GM12878 (cell line): ENCODE results near the gene TMEM63C. TPM values are rescaled to one million over a fixed set of nuclear protein-coding genes. Genes with fewer than 3 reads are reported as not detected.

Experiments used
- ATAC-seq: fragments of 200-7000 bp; cut with Tn5 transposase; 3 replicates; pipeline ENCODE4 v1.9.1; 2020; ENCODE audit warnings: mild to moderate bottlenecking, moderate library complexity
- BruUV-seq: library from RNA; stranded (reverse); fragments of 400-500 nt; replicated peaks from 2 replicates; lab custom pipeline; 2021; lab: Mats Ljungman, UMichigan
- CTCF ChIA-PET: fragments of 300-600 bp; sonication (Branson Sonifier 250); formaldehyde crosslinking; extraction: SDS; loops from one replicate; lab custom pipeline; 2021; ENCODE audit warnings: inconsistent platforms; lab: Yijun Ruan, JAX
- POLR2A ChIA-PET: fragments of 350-600 bp; formaldehyde crosslinking; extraction: SDS; loops from one replicate; lab custom pipeline; 2021; ENCODE audit warnings: inconsistent platforms; lab: Charles Lee
- RAD21 ChIA-PET: fragments of 300-600 bp; sonication (Branson Sonifier 250); formaldehyde crosslinking; loops from one replicate; lab custom pipeline; 2023; ENCODE audit warnings: antibody characterized with exemption; ENCODE audit not compliant: unreplicated experiment; lab: Charles Lee
- SMC1A ChIA-PET: fragments of 300-600 bp; sonication (Branson Sonifier 250); formaldehyde crosslinking; loops from one replicate; lab custom pipeline; 2023; ENCODE audit not compliant: unreplicated experiment, uncharacterized antibody; lab: Charles Lee
- DNase-seq: peaks from one replicate; pipeline ENCODE4 v3.0.0-alpha.2; 2011; ENCODE audit warnings: low read depth, low spot score
- FAIRE-seq: peaks from 3 replicates; lab custom pipeline; 2011; peaks lifted over from hg19 to GRCh38; lab: Jason Lieb, UNC
- H2AFZ ChIP-seq: 2 replicates; pipeline ENCODE4 v1.6.0; 2011; ENCODE audit warnings: low read depth, low read length, control low read depth; ENCODE audit not compliant: control insufficient read depth
- H3K27ac ChIP-seq: 2 replicates; pipeline ENCODE4 v1.5.1; 2011; ENCODE audit warnings: control low read depth; ENCODE audit not compliant: control insufficient read depth, insufficient read depth
- H3K27me3 ChIP-seq, 2 experiments: replicated peaks in 1 of 2; 2 replicates each; pipeline versions ENCODE4 v1.6.0 to v1.6.1; 2011; ENCODE audit warnings: low read length in 1 of 2; ENCODE audit not compliant: control insufficient read depth in 2 of 2, insufficient read depth in 2 of 2
- H3K36me3 ChIP-seq, 2 experiments: 2 replicates each; pipeline ENCODE4 v1.5.1; 2011; ENCODE audit warnings: low read length in 1 of 2; ENCODE audit not compliant: control insufficient read depth in 2 of 2, insufficient read depth in 2 of 2
- H3K4me1 ChIP-seq: 2 replicates; pipeline ENCODE4 v1.6.1; 2011; ENCODE audit warnings: mild to moderate bottlenecking, low read length, moderate library complexity, mixed read lengths; ENCODE audit not compliant: control insufficient read depth, insufficient read depth
- H3K4me2 ChIP-seq: 2 replicates; pipeline ENCODE4 v1.6.0; 2011; ENCODE audit warnings: control low read depth; ENCODE audit not compliant: control insufficient read depth, insufficient read depth
- H3K4me3 ChIP-seq: fragments of 200-600 bp; sonication (generic); 2 replicates; pipeline ENCODE4 v1.5.1; 2016
- H3K79me2 ChIP-seq: 2 replicates; pipeline ENCODE4 v1.6.0; 2011; ENCODE audit warnings: low read length; ENCODE audit not compliant: control insufficient read depth, insufficient read depth
- H3K9ac ChIP-seq: 2 replicates; pipeline ENCODE4 v1.8.0; 2011; ENCODE audit warnings: low read length, control low read depth, mixed read lengths; ENCODE audit not compliant: control insufficient read depth, insufficient read depth
- H3K9me3 ChIP-seq: replicated peaks from 3 replicates; pipeline ENCODE4 v1.5.1; 2011; ENCODE audit warnings: mild to moderate bottlenecking, low read length; ENCODE audit not compliant: control insufficient read depth, insufficient read depth
- H4K20me1 ChIP-seq: 2 replicates; pipeline ENCODE4 v1.6.0; 2011; ENCODE audit not compliant: control insufficient read depth, insufficient read depth
- BCL11A ChIP-seq: IDR thresholded peaks from 2 replicates; pipeline ENCODE4 v1.6.1; 2011; ENCODE audit warnings: low read depth, low read length
- ESRRA ChIP-seq: IDR thresholded peaks from 2 replicates; pipeline ENCODE4 v1.6.1; 2012; ENCODE audit warnings: mild to moderate bottlenecking, low read length, improper control_type of control experiment
- NKRF ChIP-seq: fragments of 450-650 bp; conservative IDR thresholded peaks from 2 replicates; pipeline ENCODE4 v1.6.1; 2017; ENCODE audit warnings: mild to moderate bottlenecking, moderate library complexity
- PAX8 ChIP-seq: fragments of 450-650 bp; IDR thresholded peaks from 2 replicates; pipeline ENCODE4 v1.6.1; 2017; ENCODE audit warnings: mild to moderate bottlenecking, moderate library complexity
- RELB ChIP-seq: fragments of 450-650 bp; IDR thresholded peaks from 2 replicates; pipeline ENCODE4 v1.6.1; 2017; ENCODE audit warnings: low read depth, mild to moderate bottlenecking, moderate library complexity
- SPI1 ChIP-seq: IDR thresholded peaks from 2 replicates; pipeline ENCODE4 v1.6.1; 2011; ENCODE audit warnings: low read depth, mild to moderate bottlenecking, low read length, moderate library complexity, borderline replicate concordance; ENCODE audit not compliant: insufficient read depth
- SUZ12 ChIP-seq: fragments of 200-600 bp; sonication (generic); IDR thresholded peaks from one replicate; pipeline ENCODE4 v1.6.1; 2018; ENCODE audit warnings: antibody characterized with exemption, mild to moderate bottlenecking; ENCODE audit not compliant: unreplicated experiment
- TAF1 ChIP-seq: IDR thresholded peaks from 2 replicates; pipeline ENCODE4 v1.6.1; 2011; ENCODE audit warnings: mild to moderate bottlenecking, low read depth, low read length, borderline replicate concordance
- ZBED1 ChIP-seq: IDR thresholded peaks from 2 replicates; pipeline ENCODE4 v1.6.1; 2016; ENCODE audit warnings: borderline replicate concordance
- WGBS: methylation state at CpG from one replicate; pipeline ENCODE4 v1.1.6; 2016; ENCODE audit warnings: low lambda C conversion rate; ENCODE audit not compliant: insufficient replicate concordance, insufficient coverage; ENCODE audit errors: missing lambda C conversion rate; 5-methylcytosine and 5-hydroxymethylcytosine counted together
- in situ Hi-C: fragments of 300-500 bp; cut with MboI; formaldehyde crosslinking; loops from 9 replicates; pipeline ENCODE4 v1.14.3; 2018; ENCODE audit warnings: mixed read lengths
- intact Hi-C: fragments of 100-400 bp; cut with micrococcal nuclease; formaldehyde crosslinking; loops from one replicate; pipeline ENCODE4 v1.14.2; 2022; ENCODE audit not compliant: unreplicated experiment
- polyA plus RNA-seq, 11 experiments: library from polyadenylated mRNA; depleted of rRNA in 4 of 11; unstranded in 6 of 11; stranded (reverse) in 5 of 11; fragments of >200 nt; fragmentation: Nextera tagmentation in 4 of 11; fragmentation: Illumina TruSeq in 1 of 11; extraction: Ambion mirVana in 4 of 11; extraction: Trizol in 1 of 11; gene quantifications; 1 replicate in 1 of 11; 2 replicates in 10 of 11; pipeline versions ENCODE4 v1.2.1 to v1.2.3, GENCODE V29; 2011 to 2016; ENCODE audit warnings: inconsistent platforms in 2 of 11, missing spikeins in 2 of 11, low read depth in 1 of 11
- total RNA-seq, 4 experiments: library from RNA; depleted of rRNA in 3 of 4; stranded (reverse); fragments of >200 nt in 3 of 4; fragmentation: Illumina TruSeq in 1 of 4; extraction: Trizol in 1 of 4; gene quantifications; 2 replicates each; pipeline versions ENCODE4 v1.2.1 to v1.2.3, GENCODE V29; 2013 to 2021
- TF ChIP-seq, protein P1 (sequence below): IDR thresholded peaks from 2 replicates; pipeline ENCODE4 v1.6.1; 2012; ENCODE audit warnings: low read depth, low read length, improper control_type of control experiment
- TF ChIP-seq, protein P2 (sequence below): fragments of 450-650 bp; IDR thresholded peaks from 2 replicates; pipeline ENCODE4 v1.6.1; 2018; ENCODE audit warnings: borderline replicate concordance, mild to moderate bottlenecking; ENCODE audit not compliant: partially characterized antibody

The TMEM63C gene
- total and polyA plus RNA-seq, 10 of the 15 experiments (the other 5 are each of a cell fraction or from before 2014, with no cell fraction given), result 0.06 to 1.3 (median 0.39) TPM; not detected in 4

DNA sequence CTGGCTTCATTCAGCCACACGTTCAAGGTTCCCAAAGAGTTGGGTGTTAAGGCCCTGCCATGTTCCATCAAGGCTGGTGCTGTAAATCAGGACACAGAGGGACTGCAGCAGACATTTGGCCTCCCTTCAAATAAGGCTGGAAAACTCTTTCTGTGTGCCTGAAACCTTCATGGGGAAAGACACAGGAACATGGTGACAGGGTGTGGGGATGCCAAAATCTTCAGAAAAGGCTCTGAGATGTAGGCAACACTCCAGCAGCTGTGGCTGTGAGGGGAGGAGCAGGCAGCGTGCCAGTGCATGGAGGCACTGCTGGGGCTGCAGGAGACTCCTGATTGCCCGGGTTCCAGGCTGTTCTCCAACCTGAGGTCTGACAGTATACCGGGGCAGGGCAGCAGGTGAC is 124.1 kb downstream of the TMEM63C start (continued):
- TF ChIP-seq RELB, result no peak
- no peak for TF ChIP-seq PAX8
- TF ChIP-seq ZBED1, result no peak
- TF ChIP-seq NKRF, result no peak
- TF ChIP-seq, all 136 proteins: peak for 0

DNA sequence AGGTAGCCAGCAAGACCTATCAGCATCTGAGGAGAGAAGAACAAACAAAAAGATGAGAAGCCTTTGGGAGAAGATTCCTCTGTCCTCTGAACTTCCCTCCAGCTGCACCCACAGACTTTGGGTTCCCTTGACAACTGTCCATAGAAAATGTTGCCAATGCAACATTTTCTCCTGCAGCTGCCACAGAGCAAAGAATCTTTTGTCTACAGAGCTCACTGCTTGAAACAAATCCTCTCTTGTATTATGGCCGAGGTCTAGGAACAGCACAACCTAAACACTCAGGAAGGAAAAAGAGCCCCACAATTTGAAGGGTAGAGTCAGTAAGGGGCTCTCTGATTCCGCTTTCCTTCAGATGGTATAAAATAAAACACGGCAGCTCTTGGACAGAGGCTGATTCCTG is 124.8 kb downstream of the TMEM63C start:
- RAD21 ChIA-PET, result interaction anchor here (1.2 to 1.7 kb wide), 2 partner anchors 9 to 16 kb away, joined by 3 to 7 read pairs; no protein-coding TSS in a partner anchor
- H3K9me3 ChIP-seq, result no peaks in the 10 kb centered on the region
- CTCF ChIA-PET, result interaction anchor here (2.4 to 2.7 kb wide), 2 partner anchors 10 to 155 kb away, joined by 15 to 22 read pairs; no protein-coding TSS in a partner anchor
- no peak overlapping the region for H3K4me2 ChIP-seq
- no peak for FAIRE-seq
- DNase-seq, result no peak
- H4K20me1 ChIP-seq, result no peaks in the 10 kb centered on the region
- POLR2A ChIA-PET, result interaction anchor here (1.2 kb wide), 1 partner anchor 20 kb away, joined by 3 read pairs; no protein-coding TSS in a partner anchor
- no peaks in the 10 kb centered on the region for H3K79me2 ChIP-seq
- no peak overlapping the region for H3K27ac ChIP-seq
- ATAC-seq, result no peak
- 67% methylated on average over 3 of the region's 3 CpGs for WGBS
- no peak overlapping the region for H3K4me3 ChIP-seq
- H2AFZ ChIP-seq, result no peak overlapping the region
- in situ Hi-C loops, result no loop called here
- SMC1A ChIA-PET, result interaction anchor here (1.7 kb wide), 1 partner anchor 9 kb away, joined by 10 read pairs; no protein-coding TSS in a partner anchor
- H3K4me1 ChIP-seq, result no peaks in the 10 kb centered on the region
- intact Hi-C loops, result no loop called here
- H3K36me3 ChIP-seq, result no peaks in the 10 kb centered on the region; a peak in 1 of 4 replicates
- no TSS peak for BruUV-seq
- H3K9ac ChIP-seq, result no peak overlapping the region
- no peaks in the 10 kb centered on the region for H3K27me3 ChIP-seq
- no peak for TF ChIP-seq TAF1
- TF ChIP-seq, protein P1, sequence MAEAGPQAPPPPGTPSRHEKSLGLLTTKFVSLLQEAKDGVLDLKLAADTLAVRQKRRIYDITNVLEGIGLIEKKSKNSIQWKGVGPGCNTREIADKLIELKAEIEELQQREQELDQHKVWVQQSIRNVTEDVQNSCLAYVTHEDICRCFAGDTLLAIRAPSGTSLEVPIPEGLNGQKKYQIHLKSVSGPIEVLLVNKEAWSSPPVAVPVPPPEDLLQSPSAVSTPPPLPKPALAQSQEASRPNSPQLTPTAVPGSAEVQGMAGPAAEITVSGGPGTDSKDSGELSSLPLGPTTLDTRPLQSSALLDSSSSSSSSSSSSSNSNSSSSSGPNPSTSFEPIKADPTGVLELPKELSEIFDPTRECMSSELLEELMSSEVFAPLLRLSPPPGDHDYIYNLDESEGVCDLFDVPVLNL, result no peak
- TF ChIP-seq BCL11A, result no peak
- TF ChIP-seq, protein P2, sequence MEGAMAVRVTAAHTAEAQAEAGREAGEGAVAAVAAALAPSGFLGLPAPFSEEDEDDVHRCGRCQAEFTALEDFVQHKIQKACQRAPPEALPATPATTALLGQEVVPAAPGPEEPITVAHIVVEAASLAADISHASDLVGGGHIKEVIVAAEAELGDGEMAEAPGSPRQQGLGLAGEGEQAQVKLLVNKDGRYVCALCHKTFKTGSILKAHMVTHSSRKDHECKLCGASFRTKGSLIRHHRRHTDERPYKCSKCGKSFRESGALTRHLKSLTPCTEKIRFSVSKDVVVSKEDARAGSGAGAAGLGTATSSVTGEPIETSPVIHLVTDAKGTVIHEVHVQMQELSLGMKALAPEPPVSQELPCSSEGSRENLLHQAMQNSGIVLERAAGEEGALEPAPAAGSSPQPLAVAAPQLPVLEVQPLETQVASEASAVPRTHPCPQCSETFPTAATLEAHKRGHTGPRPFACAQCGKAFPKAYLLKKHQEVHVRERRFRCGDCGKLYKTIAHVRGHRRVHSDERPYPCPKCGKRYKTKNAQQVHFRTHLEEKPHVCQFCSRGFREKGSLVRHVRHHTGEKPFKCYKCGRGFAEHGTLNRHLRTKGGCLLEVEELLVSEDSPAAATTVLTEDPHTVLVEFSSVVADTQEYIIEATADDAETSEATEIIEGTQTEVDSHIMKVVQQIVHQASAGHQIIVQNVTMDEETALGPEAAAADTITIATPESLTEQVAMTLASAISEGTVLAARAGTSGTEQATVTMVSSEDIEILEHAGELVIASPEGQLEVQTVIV, result no peak
- no peak for TF ChIP-seq SPI1
- no peak for TF ChIP-seq ESRRA
- no peak for TF ChIP-seq SUZ12
